T follicular helper cell (primary cell): Measurements from ENCODE around the gene TYW3.

Experiments used
- DNase-seq: peaks from one replicate; pipeline ENCODE4 v3.0.0-alpha.2; 2020; ENCODE audit warnings: low read depth
- total RNA-seq, 2 experiments: gene quantifications; one replicate each; lab custom pipeline; 2026; lab: John Stamatoyannopoulos, UW

TYW3 gene
- total RNA-seq: 35.4 to 78.1 reads per million in 2 experiments

DNA sequence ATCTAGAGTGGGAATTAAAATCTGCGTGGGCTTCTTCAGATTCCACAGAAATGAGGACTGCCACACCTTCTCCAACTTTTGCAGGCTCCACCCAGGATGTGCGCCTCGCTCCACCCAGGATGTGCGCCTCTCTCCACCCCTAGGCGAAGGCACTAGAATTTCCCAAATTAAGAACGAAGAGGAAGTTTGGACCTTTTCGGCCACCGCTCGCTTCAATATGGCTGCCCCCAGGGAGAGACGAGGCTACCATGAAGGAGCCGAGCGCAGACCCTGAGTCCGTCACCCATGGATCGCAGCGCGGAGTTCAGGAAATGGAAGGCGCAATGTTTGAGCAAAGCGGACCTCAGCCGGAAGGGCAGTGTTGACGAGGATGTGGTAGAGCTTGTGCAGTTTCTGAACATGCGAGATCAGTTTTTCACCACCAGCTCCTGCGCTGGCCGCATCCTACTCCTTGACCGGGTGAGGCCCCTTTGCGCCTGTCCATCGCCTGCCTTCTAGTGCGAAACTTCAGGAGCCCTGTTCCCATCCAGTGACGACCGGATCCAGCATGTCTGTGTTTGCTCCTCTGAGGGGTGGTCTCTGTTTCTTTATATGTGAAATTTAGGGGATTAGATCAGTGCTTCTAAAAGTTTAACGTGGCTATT lies at the start of gene TYW3, which contains the start of gene CRYZ:
Gene TYW3, plus strand, starts transcription at position 193 of the 644 bp plus-strand sequence. Its CDS starts 93 bp downstream, at position 286.
Gene CRYZ, minus strand, starts transcription at position 91 of the 644 bp plus-strand sequence. CDS start 8,229 bp downstream, outside the sequence.
- DNase-seq: peak; percentile 79

GRCh38 chr1:74683656-74684055 lies 49.3 kb upstream of the TYW3 start:
- DNase-seq: no peak

GRCh38 chr1:74684301-74684700 lies 48.7 kb upstream of the TYW3 start:
- DNase-seq: no peak

DNA sequence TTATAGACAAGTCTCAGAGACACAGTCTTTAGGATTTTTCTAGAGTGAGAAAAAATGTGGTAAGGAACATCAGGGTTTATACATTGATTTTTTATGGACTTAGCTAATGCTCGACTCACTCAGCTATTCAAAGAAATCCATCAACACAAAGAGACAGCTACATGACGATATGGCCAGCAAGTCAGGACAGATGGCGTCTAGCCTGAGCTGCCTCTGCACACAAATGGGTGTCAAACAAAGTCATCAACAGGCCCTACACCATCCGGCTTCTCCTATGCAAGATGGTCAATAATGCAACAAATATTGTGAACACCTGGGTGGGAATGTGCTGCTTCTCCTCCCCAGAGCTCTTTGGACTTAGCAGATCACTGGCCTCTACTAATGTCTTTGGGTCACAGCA lies 46.0 kb upstream of the TYW3 start:
- no peak for DNase-seq

DNA sequence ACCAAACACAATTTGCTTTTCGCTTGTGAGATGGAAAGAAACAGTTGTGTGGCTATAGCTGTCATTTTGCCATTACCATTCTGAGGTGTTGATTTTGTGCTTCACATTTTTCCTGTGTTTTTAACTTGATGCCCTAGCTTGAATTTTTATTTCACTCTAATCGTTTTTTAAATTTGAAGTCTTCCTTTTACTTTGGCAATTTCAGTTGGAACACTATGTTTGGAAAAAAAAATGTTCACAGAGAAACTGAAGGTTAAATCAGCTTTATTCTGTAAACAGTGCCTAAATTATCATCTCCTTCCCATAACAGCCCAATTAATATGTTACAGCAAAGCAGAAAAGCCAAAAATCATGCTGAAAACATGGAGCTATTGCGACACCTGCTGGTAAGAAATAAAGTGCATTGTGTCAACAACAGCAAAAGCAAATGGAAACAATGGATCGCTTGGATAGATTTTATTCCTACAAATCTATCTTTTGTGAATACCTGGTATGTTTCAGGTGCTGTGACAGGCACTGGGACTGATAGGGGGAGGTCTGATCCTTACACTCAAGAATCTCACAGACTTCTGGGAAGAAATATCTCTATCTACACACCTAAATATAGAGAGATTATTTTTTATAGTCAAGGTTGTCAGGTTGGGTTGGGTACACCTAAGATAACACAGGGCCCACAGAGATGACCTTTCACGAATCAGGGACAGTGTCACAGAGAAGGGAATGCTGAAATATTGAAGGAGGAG lies 43.2 kb upstream of the TYW3 start:
- peak; percentile 7 for DNase-seq

- no peak for DNase-seq
Observed at GRCh38 chr1:74690364-74690696, 42.6 kb upstream of the TYW3 start.

- DNase-seq: no peak
Observed at GRCh38 chr1:74690909-74691308, 42.0 kb upstream of the TYW3 start.

- DNase-seq: no peak
Observed at GRCh38 chr1:74693473-74693872, 39.5 kb upstream of the TYW3 start.

GRCh38 chr1:74697832-74698231 lies 35.1 kb upstream of the TYW3 start:
- DNase-seq: no peak

DNA sequence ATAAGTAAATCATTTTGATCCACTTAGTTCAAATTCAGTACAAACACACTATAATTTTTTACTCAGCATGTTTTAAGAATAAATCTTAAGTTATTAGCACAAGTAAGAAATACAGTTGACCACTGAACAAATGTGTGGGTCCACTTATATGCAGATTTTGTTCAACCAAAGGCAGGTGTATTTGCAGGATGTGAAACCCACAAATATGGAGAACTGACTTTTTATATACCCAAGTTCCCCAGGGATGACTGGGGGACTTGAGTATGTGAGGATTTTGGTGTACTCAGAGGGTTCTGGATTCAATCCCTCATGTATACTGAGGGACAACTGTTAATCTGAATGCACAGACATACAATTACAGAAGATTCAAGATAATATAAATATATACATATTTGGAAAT lies 33.6 kb upstream of the TYW3 start:
- no peak for DNase-seq

DNA sequence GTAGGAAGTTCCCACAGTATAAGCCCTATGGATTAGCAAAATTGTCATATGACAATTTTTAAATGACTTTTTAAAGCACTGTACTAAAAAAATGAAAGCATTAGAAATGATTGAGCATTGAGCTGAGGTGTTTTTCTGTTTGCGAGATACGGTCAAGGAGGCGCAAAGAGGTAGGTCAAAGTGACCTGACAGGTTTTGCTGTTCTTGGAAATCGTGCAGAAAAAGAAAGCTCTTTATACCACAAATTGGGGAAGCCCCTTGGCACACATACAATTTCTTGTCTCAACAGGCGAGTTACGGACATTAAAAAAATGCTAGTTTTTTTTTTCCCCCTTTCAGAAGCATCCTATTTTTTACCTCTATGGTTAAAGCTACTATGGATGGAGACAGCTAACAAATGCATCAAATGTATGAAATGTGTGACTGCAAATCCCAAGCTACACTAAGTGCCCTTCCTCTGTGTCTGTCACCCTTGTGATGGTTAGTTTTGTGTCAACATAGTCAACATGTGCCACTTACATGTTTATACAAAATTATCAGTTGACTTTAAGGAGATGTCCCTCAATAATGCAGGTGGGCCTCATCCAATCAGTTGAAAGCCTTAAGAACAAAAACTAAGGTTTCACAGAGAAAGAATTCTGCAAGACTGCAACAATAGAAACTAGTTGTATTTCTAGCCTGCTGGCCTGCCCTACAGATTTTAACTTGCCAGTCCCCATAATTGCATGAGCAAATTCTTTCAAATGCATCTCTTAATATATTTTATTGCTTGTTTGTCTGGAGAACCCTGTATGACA lies 29.4 kb upstream of the TYW3 start:
- no peak for DNase-seq

DNA sequence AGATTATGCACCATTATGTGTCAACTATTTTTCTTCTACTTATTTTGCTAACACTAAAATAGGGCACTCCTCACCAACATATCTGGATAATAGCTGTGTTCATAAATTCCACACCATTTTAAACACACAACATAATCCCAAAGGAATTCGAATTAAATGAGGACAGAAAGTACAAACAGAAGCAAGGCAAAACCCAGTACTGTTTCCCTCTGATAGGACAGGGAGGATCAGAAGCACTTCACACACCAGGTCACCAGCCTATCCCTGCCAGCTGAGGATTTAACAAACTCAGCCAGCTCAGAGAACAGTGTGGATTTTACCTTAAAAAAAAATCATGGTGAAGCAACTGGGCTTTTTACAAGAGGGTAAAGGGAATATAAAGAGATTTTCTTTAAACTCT lies 20.1 kb upstream of the TYW3 start:
- DNase-seq: no peak

- no peak for DNase-seq
Observed at GRCh38 chr1:74713849-74714248, 19.1 kb upstream of the TYW3 start.

DNA sequence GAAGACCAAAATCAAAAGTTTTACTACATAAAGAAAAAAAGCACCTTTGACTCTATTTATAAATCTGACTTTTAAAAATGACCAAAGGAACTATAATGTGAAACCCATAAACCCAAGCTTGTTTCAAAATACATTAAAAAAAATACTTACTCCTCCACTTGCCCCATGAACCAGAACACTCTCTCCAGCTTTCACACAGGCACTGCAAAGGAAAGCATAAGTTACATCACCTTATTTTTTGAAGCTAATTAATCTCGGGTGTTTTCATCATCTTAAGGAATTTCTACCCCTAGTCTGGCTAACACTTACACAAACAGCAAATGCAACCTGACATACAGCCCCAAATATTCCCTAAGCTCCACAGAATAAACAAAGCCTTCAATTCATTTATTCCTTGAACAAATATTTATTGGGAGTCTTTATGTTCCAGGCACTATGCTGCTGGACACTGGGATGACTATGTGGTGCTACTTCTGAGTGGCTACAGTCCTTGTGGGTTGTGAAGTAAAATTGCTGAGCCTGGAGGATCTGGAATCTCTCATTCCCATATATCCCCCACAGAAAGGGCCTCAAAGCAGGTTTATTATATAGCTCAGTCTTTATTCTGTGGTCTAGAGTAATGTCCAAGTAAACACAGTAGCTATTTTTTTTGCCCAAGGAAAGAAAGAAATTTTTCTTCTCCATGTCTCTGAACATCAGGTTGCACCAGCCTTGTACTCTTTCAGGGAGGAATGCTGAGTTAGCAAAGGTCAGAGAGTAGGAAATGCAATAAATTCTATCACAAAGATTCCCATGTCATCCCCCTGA lies 18.3 kb upstream of the TYW3 start:
- DNase-seq: no peak

GRCh38 chr1:74715236-74715502 lies 17.8 kb upstream of the TYW3 start:
- DNase-seq: no peak

GRCh38 chr1:74715806-74716205 lies 17.1 kb upstream of the TYW3 start:
- DNase-seq: no peak

- DNase-seq: no peak
Observed at GRCh38 chr1:74716822-74717221, 16.1 kb upstream of the TYW3 start.

GRCh38 chr1:74717626-74718025 lies 15.3 kb upstream of the TYW3 start:
- no peak for DNase-seq

DNA sequence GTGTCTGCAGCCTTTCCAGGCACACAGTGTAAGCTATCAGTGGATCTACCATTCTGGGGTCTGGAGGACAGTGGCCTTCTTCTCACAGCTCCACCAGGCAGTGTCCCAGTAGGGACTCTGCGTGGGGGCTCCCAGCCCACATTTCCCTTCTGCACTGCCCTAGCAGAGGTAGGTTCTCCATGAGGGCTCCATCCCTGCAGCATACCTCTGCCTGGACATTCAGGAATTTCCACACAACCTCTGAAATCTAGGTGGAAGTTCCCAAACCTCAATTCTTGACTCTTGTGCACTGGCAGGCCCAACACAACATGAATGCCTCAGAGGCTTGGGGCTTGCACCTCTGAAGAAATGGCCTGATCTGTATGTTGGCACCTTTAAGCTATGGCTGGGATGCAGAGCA lies 6.9 kb upstream of the TYW3 start:
- DNase-seq: no peak

- DNase-seq: no peak
Observed at GRCh38 chr1:74728736-74729135, 4.2 kb upstream of the TYW3 start.

- no peak for DNase-seq
Observed at GRCh38 chr1:74729741-74730478, 3.0 kb upstream of the TYW3 start.
